Calu3 (cell line): ENCODE results near the gene CFAP61. TPM values are rescaled to one million over a fixed set of nuclear protein-coding genes. Genes with fewer than 3 reads are reported as not detected.
"Not testable (repeated sequence)": the region's sequence is repeated elsewhere in the genome, so short reads cannot be mapped to it uniquely, and the experiment has no call there.

Experiments
- BruUV-seq: library from RNA; stranded (reverse); fragments of 400-500 nt; replicated peaks from 2 replicates; lab custom pipeline; 2021; lab: Mats Ljungman, UMichigan
- CTCF ChIA-PET: fragments of 300-600 bp; sonication (Branson Sonifier 250); formaldehyde crosslinking; loops from one replicate; lab custom pipeline; 2022; ENCODE audit warnings: antibody characterized with exemption; lab: Charles Lee
- DNase-seq: peaks from one replicate; pipeline ENCODE4 v3.0.0; 2022
- H3K27ac Mint-ChIP-seq: one replicate; pipeline ENCODE4 v1.8.0; 2022; ENCODE audit warnings: mixed read lengths; ENCODE audit not compliant: unreplicated experiment
- H3K27me3 Mint-ChIP-seq: one replicate; pipeline ENCODE4 v1.8.0; 2022; ENCODE audit warnings: mixed read lengths; ENCODE audit not compliant: unreplicated experiment
- H3K36me3 Mint-ChIP-seq: one replicate; pipeline ENCODE4 v1.8.0; 2022; ENCODE audit warnings: mild to moderate bottlenecking, moderate library complexity, mixed read lengths; ENCODE audit not compliant: insufficient read depth, unreplicated experiment
- H3K4me1 Mint-ChIP-seq: one replicate; pipeline ENCODE4 v1.8.0; 2022; ENCODE audit warnings: mild to moderate bottlenecking, low read depth, mixed read lengths; ENCODE audit not compliant: unreplicated experiment
- H3K4me3 Mint-ChIP-seq: one replicate; pipeline ENCODE4 v1.8.0; 2022; ENCODE audit warnings: mild to moderate bottlenecking, low read depth, moderate library complexity, mixed read lengths; ENCODE audit not compliant: unreplicated experiment
- H3K9me3 Mint-ChIP-seq: one replicate; pipeline ENCODE4 v1.8.0; 2022; ENCODE audit warnings: low read depth, mixed read lengths; ENCODE audit not compliant: unreplicated experiment
- CTCF ChIP-seq: fragments of 200-600 bp; IDR thresholded peaks from one replicate; pipeline ENCODE4 v1.8.0; 2022; ENCODE audit warnings: antibody characterized with exemption; ENCODE audit not compliant: unreplicated experiment
- intact Hi-C: fragments of 100-400 bp; cut with micrococcal nuclease; formaldehyde crosslinking; loops from one replicate; pipeline ENCODE4 v1.10.0; 2022; ENCODE audit not compliant: unreplicated experiment
- total RNA-seq: library from RNA; stranded (reverse); gene quantifications from 2 replicates; pipeline ENCODE4 v1.2.3, GENCODE V29; 2022

Gene CFAP61
- total RNA-seq, 1 experiment from 2014 or later: not detected

GRCh38 chr20:20353576-20353975 lies 301.2 kb downstream of the CFAP61 start:
- no peaks in the 10 kb centered on the region for H3K4me1 Mint-ChIP-seq
- H3K36me3 Mint-ChIP-seq: no peaks in the 10 kb centered on the region
- no peak for DNase-seq
- CTCF ChIA-PET: no interaction called here
- H3K27me3 Mint-ChIP-seq: peaks cover 12% of the 10 kb centered on the region
- no peak overlapping the region for H3K27ac Mint-ChIP-seq
- H3K9me3 Mint-ChIP-seq: no peaks in the 10 kb centered on the region
- intact Hi-C loops: no loop called here
- no peak overlapping the region for H3K4me3 Mint-ChIP-seq
- no TSS peak for BruUV-seq
- TF ChIP-seq CTCF: no peak

GRCh38 chr20:20355503-20355902 lies 303.2 kb downstream of the CFAP61 start:
- BruUV-seq, H3K36me3 Mint-ChIP-seq, H3K27ac Mint-ChIP-seq, H3K9me3 Mint-ChIP-seq, intact Hi-C loops, H3K4me3 Mint-ChIP-seq, H3K4me1 Mint-ChIP-seq, CTCF ChIA-PET, DNase-seq: not testable (repeated sequence)
- H3K27me3 Mint-ChIP-seq: peaks cover 12% of the 10 kb centered on the region

- H3K36me3 Mint-ChIP-seq: no peaks in the 10 kb centered on the region
- intact Hi-C loops: no loop called here
- H3K4me3 Mint-ChIP-seq: no peak overlapping the region
- no peak for DNase-seq
- H3K27ac Mint-ChIP-seq: no peak overlapping the region
- no peak for TF ChIP-seq CTCF
- H3K27me3 Mint-ChIP-seq: peaks cover 19% of the 10 kb centered on the region
- no peaks in the 10 kb centered on the region for H3K9me3 Mint-ChIP-seq
- no TSS peak for BruUV-seq
- CTCF ChIA-PET: no interaction called here
- H3K4me1 Mint-ChIP-seq: no peaks in the 10 kb centered on the region
Observed at GRCh38 chr20:20358801-20359200, 306.5 kb downstream of the CFAP61 start.

GRCh38 chr20:20359628-20360027 lies 307.3 kb downstream of the CFAP61 start:
- peaks cover 21% of the 10 kb centered on the region for H3K27me3 Mint-ChIP-seq
- no TSS peak for BruUV-seq
- no peak overlapping the region for H3K4me3 Mint-ChIP-seq
- CTCF ChIA-PET: no interaction called here
- intact Hi-C loops: loop anchor here (10.0 kb wide), 1 partner anchor 275 kb away; no protein-coding TSS in a partner anchor
- no peaks in the 10 kb centered on the region for H3K4me1 Mint-ChIP-seq
- no peaks in the 10 kb centered on the region for H3K9me3 Mint-ChIP-seq
- no peak for TF ChIP-seq CTCF
- DNase-seq: no peak
- no peak overlapping the region for H3K27ac Mint-ChIP-seq
- H3K36me3 Mint-ChIP-seq: no peaks in the 10 kb centered on the region

- no peak for DNase-seq
- no peaks in the 10 kb centered on the region for H3K36me3 Mint-ChIP-seq
- intact Hi-C loops: loop anchor here (10.0 kb wide), 1 partner anchor 276 kb away; no protein-coding TSS in a partner anchor
- peaks cover 21% of the 10 kb centered on the region for H3K27me3 Mint-ChIP-seq
- no peak overlapping the region for H3K4me3 Mint-ChIP-seq
- no peak for TF ChIP-seq CTCF
- BruUV-seq: no TSS peak
- CTCF ChIA-PET: no interaction called here
- H3K27ac Mint-ChIP-seq: no peak overlapping the region
- H3K9me3 Mint-ChIP-seq: no peaks in the 10 kb centered on the region
- H3K4me1 Mint-ChIP-seq: no peaks in the 10 kb centered on the region
Observed at GRCh38 chr20:20360464-20360863, 308.1 kb downstream of the CFAP61 start.
